SKM-1 treated with dmso at 0.1 percent for 144 hours (cell line): ENCODE results near the gene CNTN1.

Experiments used
- DNase-seq: peaks from one replicate; lab custom pipeline; 2025; ENCODE audit not compliant: unreplicated experiment; lab: John Stamatoyannopoulos, UW

The CNTN1 gene

DNA sequence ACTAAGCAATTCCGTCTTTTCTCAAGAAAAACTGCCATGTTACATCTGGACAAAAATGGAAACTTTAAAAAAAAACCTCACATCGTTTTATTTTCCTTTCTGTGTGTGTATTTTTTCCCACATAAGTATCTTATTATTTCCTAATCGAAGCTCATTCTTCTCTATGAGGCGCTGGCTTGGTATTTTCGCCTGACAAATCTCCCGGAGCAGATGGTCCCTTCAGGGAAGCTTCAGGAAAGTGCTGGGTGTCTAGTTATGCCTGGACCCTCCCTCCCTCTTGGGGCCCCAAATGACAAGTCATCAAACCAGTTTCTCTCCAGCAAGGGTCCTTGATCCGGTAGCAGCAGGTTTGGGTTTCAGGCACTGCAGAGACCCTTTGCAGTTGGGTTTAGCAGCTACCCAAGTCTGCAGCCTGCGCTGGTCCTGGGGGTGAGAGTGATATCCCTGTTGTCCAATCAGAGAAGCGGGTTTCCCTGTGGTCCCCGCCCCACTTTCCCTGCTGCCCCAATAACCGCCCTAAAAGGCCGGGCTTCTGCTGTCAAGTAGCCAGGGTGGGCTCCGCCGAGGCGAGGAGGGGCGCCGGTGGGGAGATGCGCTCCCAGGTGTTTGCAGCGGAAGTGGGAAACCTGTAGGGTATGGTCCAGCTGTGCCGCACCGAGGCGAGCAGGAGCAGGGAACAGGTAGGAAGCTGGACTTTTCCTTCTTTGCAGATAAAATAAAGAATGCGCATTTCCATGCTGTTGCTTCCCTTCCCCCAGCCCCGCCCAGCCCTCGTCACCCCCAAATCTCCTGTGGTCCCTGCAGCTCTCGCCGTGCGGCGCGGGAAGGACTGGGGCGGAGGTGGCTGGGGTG is at the start of gene CNTN1:
Gene CNTN1 (plus strand): TSS at position 527 of the 852 bp plus-strand sequence.
- DNase-seq: peak; percentile 42

GRCh38 chr12:40643506-40643905 is 48.7 kb upstream of the CNTN1 start:
- no peak for DNase-seq

DNA sequence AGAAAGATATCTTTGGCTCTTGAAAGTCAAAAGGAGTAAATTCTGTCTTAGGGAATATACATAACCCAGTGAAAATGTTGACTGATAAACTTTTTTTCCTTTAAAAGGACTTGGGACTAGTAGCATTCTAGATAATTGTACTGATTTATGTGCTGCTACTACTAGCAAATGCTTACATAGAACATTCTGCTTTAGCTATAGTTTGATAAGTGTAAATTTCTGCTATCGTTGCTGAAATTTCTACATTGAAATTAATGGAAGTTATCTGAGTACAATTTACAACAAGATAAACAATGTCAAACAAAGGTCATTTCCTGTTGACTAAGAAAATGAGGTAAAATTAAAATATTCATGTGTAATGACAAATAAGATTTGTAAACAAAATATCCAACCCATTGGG is 48.3 kb upstream of the CNTN1 start:
- no peak for DNase-seq

GRCh38 chr12:40644708-40645107 is 47.5 kb upstream of the CNTN1 start:
- no peak for DNase-seq

DNA sequence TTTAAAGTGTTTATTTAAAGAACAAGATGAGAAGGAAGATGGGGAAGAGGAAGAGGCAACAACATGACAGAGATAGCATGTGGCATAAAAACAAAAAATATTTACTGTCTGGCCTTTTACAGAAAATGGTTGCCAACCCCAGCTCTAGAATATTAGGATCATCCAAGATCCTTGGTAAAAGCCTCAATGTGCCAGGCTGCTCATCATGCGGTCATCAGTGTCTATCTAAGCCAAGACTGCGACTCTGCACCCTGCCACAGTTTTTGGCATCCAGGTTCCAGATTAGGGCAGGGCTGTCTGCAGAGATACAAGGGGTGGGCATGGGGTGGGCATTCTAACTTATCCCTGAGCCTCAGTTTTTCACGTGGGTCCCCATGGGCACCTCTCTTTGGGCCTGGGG is 46.9 kb upstream of the CNTN1 start:
- no peak for DNase-seq

- DNase-seq: no peak
These were observed 45.8 kb upstream of the CNTN1 start for GRCh38 chr12:40646456-40646855.

DNA sequence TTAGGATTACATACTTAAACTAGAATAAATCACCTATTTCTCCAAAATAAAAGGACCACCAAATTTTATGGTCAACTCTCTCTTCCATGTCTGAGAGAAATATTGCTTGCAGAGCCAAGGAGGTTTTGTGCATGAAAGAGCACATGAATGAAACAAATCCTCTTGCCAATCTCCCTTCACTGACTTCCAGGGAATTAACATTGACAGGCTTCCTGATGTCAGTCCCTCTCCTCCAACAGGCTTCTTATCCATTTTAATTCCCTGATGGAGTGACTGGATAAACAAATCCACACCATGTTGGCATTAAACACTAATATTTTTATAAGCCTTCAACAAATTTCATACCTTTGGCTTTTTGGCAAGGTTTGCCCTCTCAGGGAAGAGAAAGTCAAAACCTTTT is 45.3 kb upstream of the CNTN1 start:
- DNase-seq: no peak

- DNase-seq: no peak
These were observed 44.6 kb upstream of the CNTN1 start for GRCh38 chr12:40647651-40648050.

DNA sequence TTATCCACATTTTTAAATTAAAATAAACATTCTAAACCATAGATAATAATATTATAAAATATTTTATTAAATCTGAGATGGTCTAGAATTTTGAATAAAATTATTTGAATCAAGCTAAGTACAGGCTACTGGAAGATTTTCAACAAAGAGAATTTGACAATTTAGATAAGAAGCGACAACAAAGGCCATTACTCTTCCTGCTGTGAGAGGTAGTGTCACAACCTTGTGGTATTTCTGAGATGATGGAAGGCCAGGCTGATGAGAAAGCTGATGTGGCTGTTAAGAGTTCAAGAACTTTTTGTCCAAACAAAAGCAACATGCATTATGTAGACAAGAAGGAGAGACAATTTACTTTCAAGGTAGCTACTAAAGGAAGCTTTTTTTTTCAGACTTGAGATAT is 43.7 kb upstream of the CNTN1 start:
- no peak for DNase-seq

DNA sequence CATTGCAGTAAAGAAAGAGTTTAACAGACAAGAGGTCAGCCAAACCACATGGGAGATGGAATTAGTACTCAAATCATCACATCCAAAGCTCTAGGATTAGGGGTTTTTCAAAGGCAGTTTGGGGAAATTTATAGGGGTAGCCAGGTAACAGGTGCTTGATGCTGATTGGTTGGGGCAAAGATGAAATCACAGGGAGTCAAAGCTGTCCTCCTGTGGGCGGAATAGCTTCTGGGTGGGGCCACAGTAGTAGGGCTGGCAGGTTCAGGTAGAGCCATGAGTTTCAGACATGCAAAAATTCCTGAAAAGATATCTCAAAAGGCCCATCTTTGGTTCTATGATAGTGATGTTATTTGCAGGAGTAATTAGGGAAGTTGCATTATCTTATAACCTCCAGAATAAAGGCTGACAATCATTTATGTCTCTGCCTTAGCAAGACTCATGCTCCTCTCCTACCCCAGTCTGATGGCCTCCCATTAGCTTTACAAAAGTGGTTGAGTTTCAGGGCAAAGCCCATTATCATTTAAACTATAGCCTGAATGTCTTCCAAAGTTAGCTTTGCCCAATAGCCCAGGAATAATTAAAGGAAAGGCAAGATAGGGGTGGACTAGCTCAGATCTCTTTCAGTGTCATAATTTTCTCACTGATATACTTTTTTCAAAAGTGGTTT is 42.1 kb upstream of the CNTN1 start:
- no peak for DNase-seq

DNA sequence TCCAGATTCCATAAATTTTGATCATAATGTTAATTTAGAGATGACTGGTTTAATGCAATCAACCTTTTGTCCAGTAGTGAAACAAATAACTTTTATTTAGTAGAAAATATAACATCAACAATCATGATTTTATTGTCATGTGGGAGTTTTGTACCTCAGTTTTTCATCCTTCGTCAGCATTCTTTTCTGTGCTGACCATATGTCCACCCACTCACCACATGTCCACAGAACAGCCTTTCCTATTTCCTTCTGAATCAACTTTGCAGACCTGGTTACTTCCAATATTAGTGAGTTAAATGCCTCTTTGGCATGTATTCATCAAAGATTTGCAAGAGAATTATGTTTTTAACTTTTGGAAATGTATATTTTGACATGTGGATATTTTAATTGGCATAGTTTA is 36.8 kb upstream of the CNTN1 start:
- DNase-seq: no peak

GRCh38 chr12:40662366-40662765 is 29.9 kb upstream of the CNTN1 start:
- DNase-seq: no peak

- DNase-seq: no peak
These were observed 28.5 kb upstream of the CNTN1 start for GRCh38 chr12:40663781-40664180.

DNA sequence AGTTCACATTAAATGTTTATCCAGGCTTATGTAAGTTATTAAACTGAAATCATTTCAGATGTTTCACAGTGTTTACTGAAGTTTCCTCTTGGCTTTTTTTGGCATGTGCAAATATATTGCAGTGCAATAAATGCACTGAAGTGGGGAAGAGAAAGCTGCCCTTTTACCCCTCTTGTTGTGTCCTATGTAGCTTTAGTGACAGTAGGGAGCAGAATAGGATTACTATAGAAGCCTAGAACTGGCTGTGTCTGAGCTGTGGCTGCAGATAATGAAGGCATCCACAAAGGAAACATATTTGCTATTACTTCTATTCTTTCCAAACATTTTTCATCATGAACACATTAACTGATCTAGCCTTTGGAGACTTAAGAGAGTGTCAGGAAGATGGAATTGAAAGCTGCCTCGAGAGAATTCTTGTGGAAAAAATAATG is 24.1 kb upstream of the CNTN1 start:
- no peak for DNase-seq

DNA sequence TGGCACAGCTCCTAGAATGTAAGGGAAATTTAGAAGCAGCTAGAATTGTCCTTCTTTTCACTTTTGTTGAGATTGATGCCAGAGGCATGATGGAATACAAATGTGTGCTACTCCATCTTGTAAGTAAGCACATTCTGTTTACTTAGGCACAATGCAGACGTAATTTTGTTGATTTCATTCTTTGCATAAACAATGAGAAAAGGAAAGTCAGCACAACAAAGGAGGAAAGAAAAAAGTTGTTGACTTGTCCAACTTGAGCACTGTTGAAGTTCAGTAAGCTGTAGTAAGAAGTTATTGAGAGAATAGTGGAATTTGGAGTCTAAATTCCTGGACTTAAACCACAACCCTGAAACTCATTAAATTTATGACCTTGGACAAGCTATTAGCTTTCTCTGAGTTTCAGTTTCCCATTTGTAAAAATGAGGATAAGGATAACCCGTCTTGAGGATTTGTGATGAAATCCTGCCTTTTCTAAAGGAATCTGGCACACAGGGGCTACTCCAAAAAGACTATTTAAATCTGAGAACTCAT is 19.4 kb upstream of the CNTN1 start:
- no peak for DNase-seq

GRCh38 chr12:40681148-40681547 is 11.1 kb upstream of the CNTN1 start:
- DNase-seq: no peak

GRCh38 chr12:40684986-40685385 is 7.3 kb upstream of the CNTN1 start:
- no peak for DNase-seq

GRCh38 chr12:40688085-40688725 is 4.0 kb upstream of the CNTN1 start:
- DNase-seq: no peak

DNA sequence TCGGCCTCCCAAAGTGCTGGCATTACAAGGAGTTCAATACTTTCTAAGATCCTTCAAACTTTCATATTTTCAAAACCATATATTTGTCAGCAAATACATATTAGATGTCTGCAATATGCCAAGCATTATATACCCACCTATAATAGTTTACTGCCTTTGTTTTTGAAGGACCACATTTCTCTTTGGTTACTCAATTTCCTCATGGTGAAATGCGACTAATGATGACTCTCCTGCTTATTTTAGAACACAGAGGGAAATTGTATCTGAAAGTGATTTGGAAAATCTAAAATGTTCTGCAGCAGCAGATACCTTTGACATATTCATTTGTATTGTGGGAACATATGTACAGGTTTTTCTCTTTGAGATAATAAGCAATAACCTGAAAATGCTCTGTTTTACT is 2.7 kb upstream of the CNTN1 start:
- no peak for DNase-seq

DNA sequence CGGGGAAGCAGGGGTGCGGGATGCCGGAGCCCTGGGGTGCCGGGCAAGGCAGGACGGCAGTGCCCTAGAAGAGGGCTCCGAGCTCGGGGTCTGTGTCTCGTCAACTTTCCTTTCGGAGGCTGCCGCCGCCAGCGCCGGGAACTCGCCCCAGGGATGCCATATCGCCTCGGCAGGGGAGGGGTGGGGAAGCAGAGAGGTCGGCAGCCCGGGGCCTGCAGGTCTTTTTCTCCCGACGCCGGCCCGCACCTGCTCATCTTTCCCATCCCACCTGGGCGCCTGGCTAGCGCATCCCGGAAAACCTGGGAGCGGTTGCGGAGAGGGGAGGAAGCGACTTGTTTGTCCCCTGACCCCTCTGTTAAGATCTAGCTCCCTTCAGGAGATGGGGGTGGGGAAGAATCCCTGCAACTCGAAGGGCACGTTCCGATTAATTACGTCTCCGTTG is 547 bp downstream of the CNTN1 start:
- no peak for DNase-seq

DNA sequence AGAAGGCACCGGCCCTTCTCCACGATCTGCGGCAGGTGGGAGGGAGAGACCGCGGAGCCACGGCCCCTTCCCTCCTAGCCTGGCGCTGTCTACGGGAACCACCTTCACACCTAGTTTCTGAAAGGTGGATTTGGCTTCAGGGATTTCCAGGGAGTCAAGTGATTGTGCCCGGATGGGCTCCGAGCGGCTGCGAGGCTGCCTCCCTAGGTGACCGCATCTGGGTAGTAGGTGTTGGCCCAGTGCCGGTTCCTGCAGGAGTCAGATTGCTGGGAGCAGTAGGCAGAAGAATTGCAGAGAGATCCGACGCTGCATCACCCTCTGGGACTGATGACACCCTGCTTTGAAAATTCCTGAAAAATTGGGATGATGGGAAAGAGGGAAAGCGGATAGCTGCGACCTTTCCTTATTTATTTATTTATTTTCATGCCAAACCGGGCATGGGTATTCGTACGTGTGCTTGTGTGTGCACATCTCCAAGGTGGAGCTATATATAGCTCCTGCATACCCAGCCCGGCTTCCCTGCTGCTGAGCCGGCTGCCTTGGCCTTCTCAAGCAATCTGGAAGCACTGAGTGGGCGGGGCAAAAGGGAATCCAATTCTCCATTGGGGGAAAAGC is 1.1 kb downstream of the CNTN1 start:
- DNase-seq: no peak
